Panc1 (cell line): ENCODE measurements around the gene GPR107. TPM values are rescaled to one million over a fixed set of nuclear protein-coding genes. Genes with fewer than 3 reads are reported as not detected.

Experiments used
- ATAC-seq: fragments of 200-7000 bp; cut with Tn5 transposase; 2 replicates; pipeline ENCODE4 v1.9.1; 2020; ENCODE audit warnings: mild to moderate bottlenecking, moderate library complexity
- BruUV-seq: library from RNA; stranded (reverse); fragments of 400-500 nt; replicated peaks from 2 replicates; lab custom pipeline; 2021; lab: Mats Ljungman, UMichigan
- CTCF ChIA-PET: fragments of 300-600 bp; sonication (Branson Sonifier 250); formaldehyde crosslinking; loops from one replicate; lab custom pipeline; 2022; ENCODE audit warnings: antibody characterized with exemption; lab: Charles Lee
- POLR2A ChIA-PET: fragments of 300-600 bp; sonication (Branson Sonifier 250); formaldehyde crosslinking; loops from one replicate; lab custom pipeline; 2022; ENCODE audit warnings: antibody characterized with exemption; lab: Charles Lee
- DNase-seq: peaks from one replicate; pipeline ENCODE4 v3.0.0-alpha.2; 2010; ENCODE audit warnings: low read depth, low spot score
- H3K27ac ChIP-seq: 2 replicates; pipeline ENCODE4 v1.5.1; 2011; ENCODE audit warnings: mild to moderate bottlenecking, low read length, inconsistent platforms
- H3K27me3 ChIP-seq: fragments of 200-500 bp; sonication (Bioruptor generic); 2 replicates; pipeline ENCODE4 v1.6.0; 2014; ENCODE audit warnings: low read length, inconsistent platforms; ENCODE audit not compliant: control insufficient read depth, insufficient read depth
- H3K36me3 ChIP-seq: fragments of 200-500 bp; sonication (Bioruptor generic); 2 replicates; pipeline ENCODE4 v1.5.1; 2014; ENCODE audit warnings: inconsistent platforms, mild to moderate bottlenecking, low read length, moderate library complexity; ENCODE audit not compliant: control insufficient read depth, insufficient read depth
- H3K4me1 ChIP-seq: 2 replicates; pipeline ENCODE4 v1.5.1; 2011; ENCODE audit warnings: inconsistent platforms, mild to moderate bottlenecking, low read length, moderate library complexity; ENCODE audit not compliant: control insufficient read depth, insufficient read depth
- H3K4me3 ChIP-seq, 2 experiments: 2 replicates each; pipeline ENCODE4 v1.5.1; 2011 to 2012; ENCODE audit warnings: low read depth in 2 of 2, low read length in 2 of 2, mild to moderate bottlenecking in 2 of 2, inconsistent platforms in 1 of 2, moderate library complexity in 1 of 2
- H3K9me3 ChIP-seq: fragments of 200-500 bp; sonication (Bioruptor generic); 2 replicates; pipeline ENCODE4 v1.5.1; 2014; ENCODE audit warnings: low read depth, mild to moderate bottlenecking, inconsistent platforms, low read length, moderate library complexity; ENCODE audit not compliant: control insufficient read depth, insufficient read depth
- POLR2AphosphoS5 ChIP-seq: IDR thresholded peaks from 2 replicates; pipeline ENCODE4 v1.6.1; 2012; ENCODE audit warnings: mild to moderate bottlenecking, low read depth, low read length, moderate library complexity
- SIN3A ChIP-seq: IDR thresholded peaks from 2 replicates; pipeline ENCODE4 v1.6.1; 2012; ENCODE audit warnings: low read depth, mild to moderate bottlenecking, low read length, moderate library complexity, borderline replicate concordance; ENCODE audit not compliant: insufficient read depth
- TCF7L2 ChIP-seq: IDR thresholded peaks from 2 replicates; pipeline ENCODE4 v1.6.1; 2011; ENCODE audit warnings: mild to moderate bottlenecking, low read depth, low read length, inconsistent platforms
- in situ Hi-C: cut with HindIII; loops from 2 replicates; pipeline ENCODE4 v1.10.0; 2016; ENCODE audit warnings: low sequenced_read_pairs, low pct_unique_long_range_greater_than_20kb
- intact Hi-C: fragments of 100-400 bp; cut with micrococcal nuclease; formaldehyde crosslinking; loops from one replicate; pipeline ENCODE4 v1.10.0; 2022; ENCODE audit not compliant: unreplicated experiment
- total RNA-seq: library from RNA; stranded (reverse); gene quantifications from one replicate; pipeline ENCODE4 v1.2.1, GENCODE V29; 2021; ENCODE audit not compliant: unreplicated experiment
- TF ChIP-seq, protein P1 (sequence below), 2 experiments: IDR thresholded peaks; 2 replicates each; pipeline ENCODE4 v1.6.1; 2011 to 2012; ENCODE audit warnings: low read depth in 2 of 2, control low read depth in 1 of 2, low read length in 1 of 2, mild to moderate bottlenecking in 1 of 2, moderate library complexity in 1 of 2; ENCODE audit not compliant: insufficient read depth in 1 of 2
- TF ChIP-seq, protein P2 (sequence below): fragments of 450-650 bp; IDR thresholded peaks from 2 replicates; pipeline ENCODE4 v1.5.1; 2017; ENCODE audit warnings: mild to moderate bottlenecking

Gene GPR107
- total RNA-seq, 1 experiment from 2014 or later: 43.0 TPM

DNA sequence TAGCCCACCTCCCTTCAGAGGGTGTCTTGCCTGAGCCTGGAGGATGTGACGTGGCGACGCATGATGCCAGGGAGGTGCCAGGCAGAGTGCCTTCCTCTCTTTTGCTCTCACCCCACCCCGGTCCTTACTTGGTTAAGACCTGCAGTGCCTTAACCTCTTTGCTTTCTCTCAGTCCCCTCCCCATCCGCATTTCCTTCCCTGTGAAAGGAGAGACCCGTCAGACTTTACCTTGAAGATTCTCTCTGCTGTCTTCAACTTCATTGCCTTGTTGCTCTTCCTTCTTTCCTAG, 66.5 kb downstream of the GPR107 start:
- Histone ChIP-seq H3K4me1 (no peaks in the 10 kb centered on the region), H3K4me3 (no peak overlapping the region), H3K36me3 (no peaks in the 10 kb centered on the region; the same call in 1 of the 2 replicates), H3K27me3 (no peaks in the 10 kb centered on the region), H3K27ac (no peak overlapping the region), H3K9me3 (no peaks in the 10 kb centered on the region)
- intact Hi-C loops: no loop called here
- in situ Hi-C loops: no loop called here
- TF ChIP-seq SIN3A (no peak), POLR2AphosphoS5 (no peak), TCF7L2 (no peak)
- TF ChIP-seq, protein P1, sequence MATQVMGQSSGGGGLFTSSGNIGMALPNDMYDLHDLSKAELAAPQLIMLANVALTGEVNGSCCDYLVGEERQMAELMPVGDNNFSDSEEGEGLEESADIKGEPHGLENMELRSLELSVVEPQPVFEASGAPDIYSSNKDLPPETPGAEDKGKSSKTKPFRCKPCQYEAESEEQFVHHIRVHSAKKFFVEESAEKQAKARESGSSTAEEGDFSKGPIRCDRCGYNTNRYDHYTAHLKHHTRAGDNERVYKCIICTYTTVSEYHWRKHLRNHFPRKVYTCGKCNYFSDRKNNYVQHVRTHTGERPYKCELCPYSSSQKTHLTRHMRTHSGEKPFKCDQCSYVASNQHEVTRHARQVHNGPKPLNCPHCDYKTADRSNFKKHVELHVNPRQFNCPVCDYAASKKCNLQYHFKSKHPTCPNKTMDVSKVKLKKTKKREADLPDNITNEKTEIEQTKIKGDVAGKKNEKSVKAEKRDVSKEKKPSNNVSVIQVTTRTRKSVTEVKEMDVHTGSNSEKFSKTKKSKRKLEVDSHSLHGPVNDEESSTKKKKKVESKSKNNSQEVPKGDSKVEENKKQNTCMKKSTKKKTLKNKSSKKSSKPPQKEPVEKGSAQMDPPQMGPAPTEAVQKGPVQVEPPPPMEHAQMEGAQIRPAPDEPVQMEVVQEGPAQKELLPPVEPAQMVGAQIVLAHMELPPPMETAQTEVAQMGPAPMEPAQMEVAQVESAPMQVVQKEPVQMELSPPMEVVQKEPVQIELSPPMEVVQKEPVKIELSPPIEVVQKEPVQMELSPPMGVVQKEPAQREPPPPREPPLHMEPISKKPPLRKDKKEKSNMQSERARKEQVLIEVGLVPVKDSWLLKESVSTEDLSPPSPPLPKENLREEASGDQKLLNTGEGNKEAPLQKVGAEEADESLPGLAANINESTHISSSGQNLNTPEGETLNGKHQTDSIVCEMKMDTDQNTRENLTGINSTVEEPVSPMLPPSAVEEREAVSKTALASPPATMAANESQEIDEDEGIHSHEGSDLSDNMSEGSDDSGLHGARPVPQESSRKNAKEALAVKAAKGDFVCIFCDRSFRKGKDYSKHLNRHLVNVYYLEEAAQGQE (IDR thresholded peaks at IDR 0.05; ENCODE audit: insufficient read depth in 1 of 2, low read depth in 2 of 2, low read length in 1 of 2): no peak
- TF ChIP-seq, protein P2, sequence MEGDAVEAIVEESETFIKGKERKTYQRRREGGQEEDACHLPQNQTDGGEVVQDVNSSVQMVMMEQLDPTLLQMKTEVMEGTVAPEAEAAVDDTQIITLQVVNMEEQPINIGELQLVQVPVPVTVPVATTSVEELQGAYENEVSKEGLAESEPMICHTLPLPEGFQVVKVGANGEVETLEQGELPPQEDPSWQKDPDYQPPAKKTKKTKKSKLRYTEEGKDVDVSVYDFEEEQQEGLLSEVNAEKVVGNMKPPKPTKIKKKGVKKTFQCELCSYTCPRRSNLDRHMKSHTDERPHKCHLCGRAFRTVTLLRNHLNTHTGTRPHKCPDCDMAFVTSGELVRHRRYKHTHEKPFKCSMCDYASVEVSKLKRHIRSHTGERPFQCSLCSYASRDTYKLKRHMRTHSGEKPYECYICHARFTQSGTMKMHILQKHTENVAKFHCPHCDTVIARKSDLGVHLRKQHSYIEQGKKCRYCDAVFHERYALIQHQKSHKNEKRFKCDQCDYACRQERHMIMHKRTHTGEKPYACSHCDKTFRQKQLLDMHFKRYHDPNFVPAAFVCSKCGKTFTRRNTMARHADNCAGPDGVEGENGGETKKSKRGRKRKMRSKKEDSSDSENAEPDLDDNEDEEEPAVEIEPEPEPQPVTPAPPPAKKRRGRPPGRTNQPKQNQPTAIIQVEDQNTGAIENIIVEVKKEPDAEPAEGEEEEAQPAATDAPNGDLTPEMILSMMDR: no peak
- DNase-seq: no peak
- BruUV-seq: no TSS peak
- ChIA-PET CTCF (no interaction called here), POLR2A (no interaction called here)
- no peak for ATAC-seq

DNA sequence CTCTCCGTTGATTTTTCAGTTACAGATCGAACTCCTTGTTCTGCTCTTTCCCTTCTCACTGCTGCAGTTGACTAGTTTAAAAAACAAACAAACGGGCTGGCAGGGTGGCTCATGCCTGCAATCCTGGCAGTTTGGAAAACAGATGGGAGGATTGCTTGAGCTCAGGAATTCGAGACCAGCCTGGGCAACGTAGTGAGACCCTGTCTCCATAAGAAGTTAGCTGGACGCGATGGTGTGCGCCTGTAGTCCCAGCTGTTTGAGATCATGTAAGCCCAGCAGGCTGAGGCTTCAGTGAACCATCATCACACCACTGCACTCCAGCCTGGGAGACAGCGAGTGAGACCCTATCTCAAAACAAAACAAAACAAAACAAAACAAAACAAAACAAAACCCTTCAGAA, 67.1 kb downstream of the GPR107 start:
- Histone ChIP-seq H3K9me3 (no peaks in the 10 kb centered on the region), H3K27me3 (no peaks in the 10 kb centered on the region), H3K27ac (no peak overlapping the region), H3K36me3 (no peaks in the 10 kb centered on the region; the same call in 1 of the 2 replicates), H3K4me1 (no peaks in the 10 kb centered on the region), H3K4me3 (no peak overlapping the region)
- no TSS peak for BruUV-seq
- CTCF ChIA-PET: no interaction called here
- ATAC-seq (no peak), DNase-seq (no peak)
- TF ChIP-seq POLR2AphosphoS5 (no peak), TCF7L2 (no peak), SIN3A (no peak)
- TF ChIP-seq, protein P1 (IDR thresholded peaks at IDR 0.05; ENCODE audit: insufficient read depth in 1 of 2, low read depth in 2 of 2, low read length in 1 of 2): no peak
- TF ChIP-seq, protein P2: no peak
- intact Hi-C loops: no loop called here
- POLR2A ChIA-PET: no interaction called here
- in situ Hi-C loops: no loop called here
